Colon (tissue), 2 donors: ENCODE measurements around the gene TFB1M.
A peak's percentile ranks its signal among the peaks of the same experiment; 100 is the strongest.
"Not testable (repeated sequence)": the region's sequence is repeated elsewhere in the genome, so short reads cannot be mapped to it uniquely, and the experiment has no call there.

Experiments used
- FAIRE-seq: peaks from 2 replicates; lab custom pipeline; 2012; peaks lifted over from hg19 to GRCh38; lab: Jason Lieb, UNC
- donor health status: control.
- donor health status: control.

The TFB1M gene

GRCh38 chr6:155329460-155330132, 15.3 kb upstream of the TFB1M start:
- FAIRE-seq = no peak

- FAIRE-seq = no peak
These were observed 14.5 kb upstream of the TFB1M start for GRCh38 chr6:155328539-155329459.

GRCh38 chr6:155328074-155328538, 13.8 kb upstream of the TFB1M start:
- FAIRE-seq = no peak

GRCh38 chr6:155327326-155328073, 13.2 kb upstream of the TFB1M start:
- peak; percentile 47 for FAIRE-seq

GRCh38 chr6:155325700-155326516, 11.6 kb upstream of the TFB1M start:
- FAIRE-seq = no peak

- peak; percentile 51 for FAIRE-seq
These were observed 10.7 kb upstream of the TFB1M start for GRCh38 chr6:155324993-155325392.

- FAIRE-seq = no peak
These were observed 9.9 kb upstream of the TFB1M start for GRCh38 chr6:155324172-155324571.

- FAIRE-seq = no peak
These were observed 5.6 kb upstream of the TFB1M start for GRCh38 chr6:155319902-155320301.

- no peak for FAIRE-seq
These were observed 2.9 kb upstream of the TFB1M start for GRCh38 chr6:155317186-155317585.

GRCh38 chr6:155316419-155316818, 2.1 kb upstream of the TFB1M start:
- no peak for FAIRE-seq

GRCh38 chr6:155315516-155315871, 1.2 kb upstream of the TFB1M start:
- no peak for FAIRE-seq

- FAIRE-seq = peak; percentile 45
These were observed 660 bp upstream of the TFB1M start for GRCh38 chr6:155314773-155315515.

- FAIRE-seq = no peak
These were observed 637 bp downstream of the TFB1M start for GRCh38 chr6:155313602-155314091.

GRCh38 chr6:155312950-155313349, 1.3 kb downstream of the TFB1M start:
- FAIRE-seq = not testable (repeated sequence)

- FAIRE-seq = no peak
These were observed 2.7 kb downstream of the TFB1M start for GRCh38 chr6:155311583-155311982.

- no peak for FAIRE-seq
These were observed 3.2 kb downstream of the TFB1M start for GRCh38 chr6:155311086-155311485.

GRCh38 chr6:155310596-155310995, 3.7 kb downstream of the TFB1M start:
- FAIRE-seq = no peak

- FAIRE-seq = no peak
These were observed 5.1 kb downstream of the TFB1M start for GRCh38 chr6:155309150-155309549.

GRCh38 chr6:155306958-155307357, 7.3 kb downstream of the TFB1M start:
- no peak for FAIRE-seq

GRCh38 chr6:155303361-155303870, 10.9 kb downstream of the TFB1M start:
- no peak for FAIRE-seq

- FAIRE-seq = no peak
These were observed 12.4 kb downstream of the TFB1M start for GRCh38 chr6:155301867-155302266.
